H1 (cell line): ENCODE measurements around the gene CAMK2G. TPM values are rescaled to one million over a fixed set of nuclear protein-coding genes. Genes with fewer than 3 reads are reported as not detected.

Experiments used
- CTCF ChIA-PET: fragments of 300-600 bp; sonication (Branson Sonifier 250); formaldehyde crosslinking; loops from one replicate; lab custom pipeline; 2021; ENCODE audit not compliant: partially characterized antibody; lab: Charles Lee
- POLR2A ChIA-PET: fragments of 300-600 bp; sonication (Branson Sonifier 250); formaldehyde crosslinking; loops from one replicate; lab custom pipeline; 2021; ENCODE audit warnings: inconsistent platforms; ENCODE audit not compliant: partially characterized antibody; lab: Charles Lee
- DNase-seq, 2 experiments: peaks; one replicate each; pipeline versions ENCODE4 v3.0.0 to v3.0.0-alpha.2; 2010 to 2022; ENCODE audit warnings: low spot score in 2 of 2, low read depth in 1 of 2, mixed read lengths in 1 of 2
- FAIRE-seq: peaks from 2 replicates; lab custom pipeline; 2011; peaks lifted over from hg19 to GRCh38; lab: Jason Lieb, UNC
- H2AFZ ChIP-seq: 2 replicates; pipeline ENCODE4 v1.8.1; 2012; ENCODE audit warnings: low read length, inconsistent platforms
- H2AK5ac ChIP-seq: 2 replicates; pipeline ENCODE4 v1.6.1; 2013; ENCODE audit warnings: low read depth, low read length
- H2BK120ac ChIP-seq: replicated peaks from 2 replicates; pipeline ENCODE3; 2013; ENCODE audit warnings: low read depth, low read length, inconsistent platforms
- H2BK12ac ChIP-seq: 2 replicates; pipeline ENCODE4 v1.6.1; 2013; ENCODE audit warnings: low read depth, low read length
- H2BK15ac ChIP-seq: 2 replicates; pipeline ENCODE4 v1.6.1; 2013; ENCODE audit warnings: low read length
- H2BK20ac ChIP-seq: 2 replicates; pipeline ENCODE4 v1.6.1; 2013; ENCODE audit warnings: low read length
- H2BK5ac ChIP-seq: 2 replicates; pipeline ENCODE4 v1.6.1; 2013; ENCODE audit warnings: low read depth, low read length
- H3K14ac ChIP-seq: 2 replicates; pipeline ENCODE4 v1.6.1; 2013; ENCODE audit warnings: inconsistent platforms; ENCODE audit not compliant: insufficient read length
- H3K18ac ChIP-seq: 2 replicates; pipeline ENCODE4 v1.6.1; 2013; ENCODE audit warnings: low read length; ENCODE audit errors: extremely low read depth
- H3K23ac ChIP-seq: 2 replicates; pipeline ENCODE4 v1.6.1; 2013; ENCODE audit warnings: inconsistent platforms; ENCODE audit not compliant: insufficient read length
- H3K23me2 ChIP-seq: 2 replicates; pipeline ENCODE4 v1.6.1; 2013; ENCODE audit warnings: low read depth, low read length
- H3K27ac ChIP-seq: 2 replicates; pipeline ENCODE4 v1.6.1; 2011; ENCODE audit warnings: low read depth, low read length, inconsistent platforms
- H3K27me3 ChIP-seq, 4 experiments: replicated peaks in 1 of 4; 1 replicate in 1 of 4; 2 replicates in 3 of 4; pipeline versions ENCODE4 v1.6.1 to v1.8.1; 2011 to 2013; ENCODE audit warnings: low read length in 3 of 4, mild to moderate bottlenecking in 3 of 4, inconsistent platforms in 2 of 4, mixed read lengths in 2 of 4, moderate library complexity in 1 of 4; ENCODE audit not compliant: control insufficient read depth in 3 of 4, insufficient read depth in 3 of 4; ENCODE audit errors: extremely low read depth in 1 of 4
- H3K36me3 ChIP-seq, 4 experiments: 2 replicates each; pipeline versions ENCODE4 v1.6.1 to v1.8.1; 2011 to 2013; ENCODE audit warnings: mild to moderate bottlenecking in 4 of 4, low read length in 3 of 4, moderate library complexity in 2 of 4, control low read depth in 1 of 4, inconsistent platforms in 1 of 4; ENCODE audit not compliant: insufficient read depth in 4 of 4, control insufficient read depth in 2 of 4
- H3K4ac ChIP-seq: replicated peaks from 2 replicates; pipeline ENCODE3; 2013; ENCODE audit warnings: low read length, low read depth, mixed read lengths, inconsistent platforms; ENCODE audit not compliant: insufficient read length
- H3K4me1 ChIP-seq, 4 experiments: replicated peaks in 1 of 4; 1 replicate in 1 of 4; 2 replicates in 3 of 4; pipeline versions ENCODE4 v1.6.1 to v1.8.1; 2011 to 2013; ENCODE audit warnings: low read length in 3 of 4, inconsistent platforms in 2 of 4, mixed read lengths in 1 of 4; ENCODE audit not compliant: insufficient read depth in 4 of 4, control insufficient read depth in 3 of 4
- H3K4me2 ChIP-seq, 2 experiments: 2 replicates each; pipeline versions ENCODE4 v1.6.1 to v1.8.1; 2011 to 2013; ENCODE audit warnings: low read depth in 2 of 2, low read length in 2 of 2, control low read depth in 1 of 2, inconsistent platforms in 1 of 2, mild to moderate bottlenecking in 1 of 2; ENCODE audit not compliant: insufficient read depth in 1 of 2
- H3K4me3 ChIP-seq, 4 experiments: fragments of 200-600, 300-600 bp in 1 of 4; sonication (generic), shearing (Covaris generic), sonication (Bioruptor Twin) in 1 of 4; 2 replicates each; pipeline versions ENCODE4 v1.5.1 to v1.8.1; 2011 to 2016; ENCODE audit warnings: low read length in 4 of 4, low read depth in 3 of 4, control low read depth in 2 of 4, inconsistent platforms in 2 of 4, mild to moderate bottlenecking in 2 of 4, mixed read lengths in 1 of 4, moderate library complexity in 1 of 4; ENCODE audit not compliant: insufficient read depth in 2 of 4; ENCODE audit errors: extremely low read depth in 1 of 4
- H3K56ac ChIP-seq: replicated peaks from 2 replicates; pipeline ENCODE3; 2013; ENCODE audit warnings: low read depth, mild to moderate bottlenecking, mixed read lengths, low read length, inconsistent platforms; ENCODE audit not compliant: insufficient read length
- H3K79me1 ChIP-seq: 2 replicates; pipeline ENCODE4 v1.6.1; 2013; ENCODE audit warnings: low read depth, low read length, control low read depth
- H3K79me2 ChIP-seq, 2 experiments: 2 replicates each; pipeline versions ENCODE4 v1.6.1 to v1.8.1; 2012 to 2013; ENCODE audit warnings: low read length in 2 of 2, mild to moderate bottlenecking in 2 of 2, inconsistent platforms in 1 of 2; ENCODE audit not compliant: insufficient read depth in 2 of 2, control insufficient read depth in 1 of 2
- H3K9ac ChIP-seq, 4 experiments: replicated peaks in 1 of 4; 1 replicate in 1 of 4; 2 replicates in 3 of 4; pipeline versions ENCODE4 v1.6.1 to v1.8.1; 2011 to 2013; ENCODE audit warnings: low read depth in 3 of 4, low read length in 3 of 4, control low read depth in 2 of 4, mild to moderate bottlenecking in 2 of 4, moderate library complexity in 2 of 4, inconsistent platforms in 1 of 4; ENCODE audit errors: extremely low read depth in 1 of 4
- H3K9me3 ChIP-seq, 2 experiments: 2 replicates each; pipeline versions ENCODE4 v1.6.1 to v1.8.1; 2012 to 2013; ENCODE audit warnings: mild to moderate bottlenecking in 2 of 2, moderate library complexity in 2 of 2, control low read depth in 1 of 2, inconsistent platforms in 1 of 2, low read depth in 1 of 2, low read length in 1 of 2, mixed read lengths in 1 of 2; ENCODE audit not compliant: insufficient read depth in 2 of 2
- H4K20me1 ChIP-seq, 2 experiments: replicated peaks in 1 of 2; 2 replicates each; pipeline versions ENCODE3 to v1.8.1; 2011 to 2013; ENCODE audit warnings: inconsistent platforms in 2 of 2, low read length in 2 of 2, mild to moderate bottlenecking in 1 of 2; ENCODE audit not compliant: insufficient read depth in 2 of 2, control insufficient read depth in 1 of 2
- H4K5ac ChIP-seq: 2 replicates; pipeline ENCODE4 v1.6.1; 2013; ENCODE audit warnings: low read length, low read depth, mixed read lengths, inconsistent platforms; ENCODE audit not compliant: insufficient read length
- H4K8ac ChIP-seq: 2 replicates; pipeline ENCODE4 v1.8.0; 2013; ENCODE audit warnings: mild to moderate bottlenecking, moderate library complexity, low read length, inconsistent platforms; ENCODE audit not compliant: insufficient read depth; ENCODE audit errors: extremely low read depth
- H4K91ac ChIP-seq: replicated peaks from 2 replicates; pipeline ENCODE3; 2013; ENCODE audit warnings: low read length, mixed read lengths, inconsistent platforms; ENCODE audit not compliant: insufficient read length
- ASH2L ChIP-seq: fragments of 200-600, 300-600 bp; sonication (generic); IDR thresholded peaks from one replicate; pipeline ENCODE4 v1.7.1; 2017; ENCODE audit warnings: low read length
- EGR1 ChIP-seq: IDR thresholded peaks from 2 replicates; pipeline ENCODE4 v1.6.1; 2011; ENCODE audit warnings: low read depth, low read length, borderline replicate concordance
- HDAC6 ChIP-seq: IDR thresholded peaks from one replicate; pipeline ENCODE4 v1.7.1; 2012; ENCODE audit warnings: low read depth, mild to moderate bottlenecking, inconsistent platforms, low read length, moderate library complexity
- MAX ChIP-seq: IDR thresholded peaks from 2 replicates; pipeline ENCODE4 v1.6.1; 2012; ENCODE audit warnings: inconsistent platforms
- RAD21 ChIP-seq, 2 experiments: IDR thresholded peaks in 1 of 2; conservative IDR thresholded peaks in 1 of 2; 2 replicates each; pipeline ENCODE4 v1.6.1; 2011; ENCODE audit warnings: low read depth in 2 of 2, low read length in 2 of 2, improper control_type of control experiment in 1 of 2, inconsistent platforms in 1 of 2, mild to moderate bottlenecking in 1 of 2, moderate library complexity in 1 of 2
- SIN3A ChIP-seq, 2 experiments: IDR thresholded peaks in 1 of 2; conservative IDR thresholded peaks in 1 of 2; 2 replicates each; pipeline ENCODE4 v1.6.1; 2011 to 2012; ENCODE audit warnings: low read length in 2 of 2, improper control_type of control experiment in 1 of 2, low read depth in 1 of 2, mild to moderate bottlenecking in 1 of 2
- WGBS, 2 experiments: shearing (Covaris generic) in 1 of 2; methylation state at CpG; one replicate each; pipeline versions ENCODE4 v1.1.6 to v1.1.7; 2013 to 2015; ENCODE audit warnings: low lambda C conversion rate in 2 of 2, mixed read lengths in 2 of 2, inconsistent platforms in 1 of 2, low coverage in 1 of 2, missing lambda C conversion rate in 1 of 2; ENCODE audit not compliant: insufficient replicate concordance in 2 of 2, insufficient coverage in 1 of 2, insufficient read length in 1 of 2; ENCODE audit errors: extremely low coverage in 1 of 2, missing lambda C conversion rate in 1 of 2; 5-methylcytosine and 5-hydroxymethylcytosine counted together
- polyA plus RNA-seq, 7 experiments: library from polyadenylated mRNA; depleted of rRNA in 3 of 7; stranded (reverse) in 5 of 7; unstranded in 2 of 7; fragments of >200 nt in 5 of 7; fragments of 200-250 nt in 2 of 7; gene quantifications; 1 replicate in 5 of 7; 2 replicates in 1 of 7; 4 replicates in 1 of 7; pipeline versions ENCODE4 v1.2.1 to v1.2.3, GENCODE V29; 2011 to 2013; ENCODE audit warnings: missing spikeins in 2 of 7, mixed read lengths in 2 of 7
- total RNA-seq: library from RNA; stranded (reverse); fragmentation: NEBNext Ultra II Directional; extraction: Animal tissue kit (Norgen Biotek cat#: 25700); gene quantifications from 2 replicates; pipeline ENCODE4 v1.2.1, GENCODE V29; 2021

Gene CAMK2G
- total and polyA plus RNA-seq, 2 of the 8 experiments (the other 6 are each of a cell fraction or from before 2014, with no cell fraction given), result 28.9 to 31.7 TPM

GRCh38 chr10:73917566-73918305 is 43.4 kb upstream of the CAMK2G start:
- Histone ChIP-seq H2BK12ac (no peak overlapping the region), H2AK5ac (no peak overlapping the region), H3K56ac (no peak overlapping the region), H4K91ac (no peak overlapping the region), H3K79me2 (no peaks in the 10 kb centered on the region), H3K36me3 (no peaks in the 10 kb centered on the region), H3K9ac (no peak overlapping the region), H3K4me3 (no peak overlapping the region), H3K4me1 (peaks cover 0 to 17% (median 11%) of the 10 kb centered on the region in 4 experiments; a peak in 6 of 7 replicates), H3K27ac (no peak overlapping the region), H2BK5ac (no peak overlapping the region), H2AFZ (no peak overlapping the region), H3K23ac (no peak overlapping the region), H4K20me1 (no peaks in the 10 kb centered on the region), H3K18ac (no peak overlapping the region), H3K27me3 (peaks cover 0 to 2% (median 0%) of the 10 kb centered on the region in 4 experiments; a peak in 1 of 7 replicates), H3K14ac (no peak overlapping the region), H4K8ac (no peak overlapping the region), H3K4me2 (no peak overlapping the region), H2BK15ac (no peak overlapping the region), H2BK120ac (no peak overlapping the region), H3K9me3 (no peaks in the 10 kb centered on the region), H3K4ac (no peak overlapping the region), H3K23me2 (no peaks in the 10 kb centered on the region), H3K79me1 (no peaks in the 10 kb centered on the region), H2BK20ac (no peak overlapping the region), H4K5ac (no peak overlapping the region)
- DNase-seq, result no peak
- WGBS, 2 experiments, result 94% methylated on average over 3 of the region's 3 CpGs; no CpG with 5 or more reads in 1 of the 2 experiments
- ChIA-PET POLR2A (interaction anchor here (0.9 to 4.1 kb wide), 5 partner anchors 11 to 82 kb away, joined by 3 to 16 read pairs (median 3); no protein-coding TSS in a partner anchor), CTCF (interaction anchor here (0.5 to 6.5 kb wide), 10 partner anchors 10 to 164 kb away, joined by 3 to 42 read pairs (median 4); no protein-coding TSS in a partner anchor)
- FAIRE-seq, result no peak
- TF ChIP-seq MAX, result no peak
- TF ChIP-seq ASH2L, result no peak
- no peak for TF ChIP-seq RAD21 (IDR thresholded peaks at IDR 0.05 in 1 of 2, conservative IDR thresholded peaks at IDR 0.05 in 1 of 2; ENCODE audit: low read depth in 2 of 2, low read length in 2 of 2)
- no peak for TF ChIP-seq SIN3A (conservative IDR thresholded peaks at IDR 0.05 in 1 of 2, IDR thresholded peaks at IDR 0.05 in 1 of 2; ENCODE audit: low read depth in 1 of 2, low read length in 2 of 2)
- TF ChIP-seq EGR1, result no peak
- no peak for TF ChIP-seq HDAC6
